GM08714 (cell line): Measurements from ENCODE around the gene CYB5R3.

Source experiments
- H3K4me3 ChIP-seq: fragments of 200-500 bp; sonication (Bioruptor generic); 2 replicates; pipeline ENCODE4 v1.5.1; 2014; ENCODE audit warnings: mild to moderate bottlenecking, low read length, inconsistent platforms
- ZNF274 ChIP-seq: IDR thresholded peaks from 2 replicates; pipeline ENCODE4 v1.6.1; 2012; ENCODE audit warnings: mild to moderate bottlenecking, low read depth, low read length

CYB5R3 gene

DNA sequence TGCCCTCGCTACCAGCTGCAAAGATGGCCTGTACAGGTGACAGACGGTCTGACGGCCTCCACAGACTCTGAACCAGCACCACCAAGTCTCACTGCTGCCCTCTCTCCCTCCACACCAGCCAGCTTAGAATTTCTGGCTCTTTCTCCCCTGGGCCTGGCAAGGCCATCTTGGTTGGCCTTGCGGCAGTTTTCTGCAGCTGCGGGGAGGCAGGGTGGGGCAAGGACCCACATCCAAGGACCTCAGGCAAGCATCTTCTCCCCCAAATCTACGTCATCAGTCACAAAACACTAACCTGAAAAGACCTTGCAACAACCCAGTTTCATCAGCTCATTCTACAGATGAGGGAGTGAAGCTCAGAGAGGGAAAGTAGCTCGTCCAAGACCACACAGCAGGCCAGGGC, 22.8 kb downstream of the CYB5R3 start:
- no peak overlapping the region for H3K4me3 ChIP-seq
- no peak for TF ChIP-seq ZNF274

GRCh38 chr22:42625416-42625815, 23.8 kb downstream of the CYB5R3 start:
- no peak for TF ChIP-seq ZNF274
- no peak overlapping the region for H3K4me3 ChIP-seq

- no peak overlapping the region for H3K4me3 ChIP-seq
- no peak for TF ChIP-seq ZNF274
Observed at GRCh38 chr22:42624551-42625106, 24.6 kb downstream of the CYB5R3 start.

DNA sequence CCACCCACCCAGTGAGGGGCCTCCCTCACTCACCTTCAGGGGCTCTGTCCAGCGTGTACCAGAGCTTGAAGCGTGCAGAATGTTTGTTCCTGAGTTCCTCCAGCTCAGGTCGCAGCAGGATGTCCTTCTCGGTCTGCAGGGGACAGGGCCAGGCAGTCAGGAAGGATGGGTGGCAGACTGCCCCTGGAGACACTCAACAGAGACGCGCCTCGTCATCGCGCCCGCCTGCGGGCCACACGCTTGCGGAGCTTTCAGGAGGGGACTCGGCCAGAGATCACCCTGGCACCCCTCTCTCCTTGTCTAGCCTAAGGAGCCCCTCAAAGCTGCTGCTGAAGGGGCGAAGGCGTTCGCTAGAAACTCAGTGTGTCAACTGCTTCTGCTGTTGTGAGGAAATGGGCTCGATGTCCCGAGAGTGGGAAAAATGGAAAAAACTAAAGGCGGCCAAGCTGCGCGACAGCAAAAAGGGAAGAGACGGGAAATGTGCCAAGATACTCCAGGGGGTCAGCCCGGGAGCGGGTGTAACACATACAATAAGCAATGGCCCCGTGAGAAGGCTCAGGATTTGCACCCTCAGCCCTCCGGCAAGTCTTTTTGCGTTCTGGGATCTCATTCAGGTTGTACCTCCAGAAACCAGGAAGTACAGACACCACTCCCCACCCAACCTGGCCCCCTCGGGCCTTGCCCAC, 25.3 kb downstream of the CYB5R3 start:
- no peak for TF ChIP-seq ZNF274
- H3K4me3 ChIP-seq, result no peak overlapping the region

GRCh38 chr22:42623301-42623751, 25.9 kb downstream of the CYB5R3 start:
- TF ChIP-seq ZNF274, result no peak
- no peak overlapping the region for H3K4me3 ChIP-seq

- TF ChIP-seq ZNF274, result no peak
- H3K4me3 ChIP-seq, result no peak overlapping the region
Observed at GRCh38 chr22:42622061-42622710, 27.0 kb downstream of the CYB5R3 start.

GRCh38 chr22:42621505-42622002, 27.6 kb downstream of the CYB5R3 start:
- no peak for TF ChIP-seq ZNF274

GRCh38 chr22:42620084-42620483, 29.1 kb downstream of the CYB5R3 start:
- H3K4me3 ChIP-seq, result no peak overlapping the region
- no peak for TF ChIP-seq ZNF274

More at GRCh38 chr22:42621505-42622002, 27.6 kb downstream of the CYB5R3 start:
- H3K4me3 ChIP-seq, result no peak overlapping the region

DNA sequence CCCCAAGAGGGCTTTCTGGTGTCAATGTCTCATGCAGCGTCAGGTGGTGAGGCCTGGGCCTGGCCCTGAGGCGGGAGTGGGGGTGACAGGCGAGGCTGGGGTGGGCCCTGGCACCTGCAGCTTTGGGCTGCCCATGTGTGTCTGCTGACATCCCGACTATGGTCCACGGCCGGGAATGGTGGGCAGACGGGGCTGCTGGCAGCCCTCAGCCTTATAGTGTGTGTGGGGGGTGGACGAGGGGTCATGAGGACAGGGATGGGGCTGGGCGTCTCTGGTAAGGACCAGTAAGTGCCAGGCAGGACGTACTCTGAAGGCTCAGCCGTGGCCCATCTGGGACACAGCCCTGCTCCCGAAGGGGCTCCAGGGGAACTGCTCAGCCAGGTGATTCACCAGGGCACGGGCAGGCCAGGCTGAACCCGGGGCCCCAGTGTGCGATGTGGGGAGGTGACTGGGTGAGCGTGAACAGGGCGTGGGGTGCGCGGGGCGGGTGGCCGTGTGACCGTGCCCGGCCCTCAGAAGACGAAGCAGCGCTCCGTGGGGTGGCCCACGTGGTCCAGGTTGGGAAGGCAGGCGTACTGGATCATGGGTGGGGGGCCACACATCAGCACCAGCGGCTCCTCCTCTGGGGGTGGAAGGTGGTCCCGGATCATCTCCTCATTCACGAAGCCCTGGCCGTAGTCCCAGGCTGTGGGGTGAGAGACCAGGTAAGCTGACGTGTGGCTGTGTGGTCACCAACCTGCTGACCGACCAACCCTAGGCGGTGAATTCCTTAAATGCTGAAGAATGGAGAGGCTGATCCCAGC, 29.7 kb downstream of the CYB5R3 start:
- H3K4me3 ChIP-seq, result no peak overlapping the region
- TF ChIP-seq ZNF274, result no peak

DNA sequence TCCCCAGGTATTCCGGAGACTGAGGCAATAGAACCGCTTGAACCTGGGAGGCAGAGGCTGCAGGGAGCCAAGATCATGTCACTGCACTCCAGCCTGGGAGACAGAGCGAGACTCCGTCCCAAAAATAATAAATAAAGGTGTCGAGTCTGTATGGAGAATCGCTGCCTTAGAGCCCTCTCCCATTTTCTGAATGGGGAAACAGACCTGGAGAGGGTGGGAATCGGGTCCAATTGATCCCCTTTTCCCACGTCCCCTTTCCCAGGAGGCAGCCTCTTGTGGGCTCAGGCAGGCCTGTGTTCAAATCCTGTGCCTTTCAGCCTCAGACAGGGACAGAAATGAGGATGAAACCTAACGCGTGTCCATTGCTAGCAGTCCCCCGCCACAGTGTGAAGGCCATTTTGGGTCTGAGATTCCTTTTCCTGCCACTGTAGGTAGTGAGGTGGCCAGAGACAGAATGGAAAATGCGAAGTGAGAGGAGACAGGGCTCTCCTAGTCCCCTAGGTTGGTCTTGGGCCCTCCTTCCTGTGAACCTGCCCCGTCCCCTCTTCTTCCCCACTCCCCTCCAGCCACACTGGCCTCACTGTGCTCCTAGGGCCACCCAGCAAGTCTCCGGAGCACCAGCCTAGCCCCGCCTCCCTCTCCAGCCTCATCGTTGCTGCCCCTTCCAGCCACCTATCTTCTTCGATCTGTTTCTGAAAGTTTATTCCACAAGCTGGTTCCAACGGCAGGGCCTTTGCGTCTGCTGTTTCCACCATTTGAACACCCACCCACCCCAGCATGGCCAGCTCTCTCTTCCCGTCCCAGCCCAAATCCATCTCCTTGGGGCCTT, 31.8 kb downstream of the CYB5R3 start:
- TF ChIP-seq ZNF274, result no peak
- H3K4me3 ChIP-seq, result no peak overlapping the region

- H3K4me3 ChIP-seq, result peak overlapping the region; percentile 13; the same call in 1 of the 2 replicates
Observed at GRCh38 chr22:42615860-42616175, 33.4 kb downstream of the CYB5R3 start.

GRCh38 chr22:42615092-42615859, 33.9 kb downstream of the CYB5R3 start:
- peak overlapping the region; percentile 13; the same call in 1 of the 2 replicates for H3K4me3 ChIP-seq
- no peak for TF ChIP-seq ZNF274
